ENCODE results near the gene FERMT2.
"Not testable (repeated sequence)": the region's sequence is repeated elsewhere in the genome, so short reads cannot be mapped to it uniquely, and the experiment has no call there.

FERMT2 gene

GRCh38 chr14:52898496-52898895, 52.4 kb downstream of the FERMT2 start:
- no peak for DNase-seq

GRCh38 chr14:52895000-52895399, 55.9 kb downstream of the FERMT2 start:
- DNase-seq: peak in 1 of 5 experiments; percentile 71

- DNase-seq: no peak
These were observed 59.0 kb downstream of the FERMT2 start for GRCh38 chr14:52891800-52892199.

- no peak for DNase-seq
These were observed 61.7 kb downstream of the FERMT2 start for GRCh38 chr14:52888839-52889838.

- DNase-seq: no peak
These were observed 62.7 kb downstream of the FERMT2 start for GRCh38 chr14:52888159-52888558.

- DNase-seq: no peak
These were observed 65.6 kb downstream of the FERMT2 start for GRCh38 chr14:52885230-52885629.

- no peak for DNase-seq
These were observed 67.2 kb downstream of the FERMT2 start for GRCh38 chr14:52883658-52884057.

GRCh38 chr14:52882824-52883223, 68.0 kb downstream of the FERMT2 start:
- DNase-seq: no peak

- DNase-seq: no peak
These were observed 70.9 kb downstream of the FERMT2 start for GRCh38 chr14:52879958-52880357.

GRCh38 chr14:52878946-52879345, 71.9 kb downstream of the FERMT2 start:
- no peak for DNase-seq

- DNase-seq: no peak
These were observed 72.4 kb downstream of the FERMT2 start for GRCh38 chr14:52878469-52878868.

- DNase-seq: no peak
These were observed 73.2 kb downstream of the FERMT2 start for GRCh38 chr14:52877628-52878027.

- no peak for DNase-seq
These were observed 74.0 kb downstream of the FERMT2 start for GRCh38 chr14:52876806-52877205.

GRCh38 chr14:52876311-52876710, 74.5 kb downstream of the FERMT2 start:
- no peak for DNase-seq

GRCh38 chr14:52875707-52876106, 75.1 kb downstream of the FERMT2 start:
- no peak for DNase-seq

GRCh38 chr14:52874389-52874788, 76.5 kb downstream of the FERMT2 start:
- no peak for DNase-seq

- no peak for DNase-seq
These were observed 77.2 kb downstream of the FERMT2 start for GRCh38 chr14:52873694-52874093.

GRCh38 chr14:52873065-52873464, 77.8 kb downstream of the FERMT2 start:
- DNase-seq: no peak

GRCh38 chr14:52871606-52872005, 79.2 kb downstream of the FERMT2 start:
- no peak for DNase-seq

- DNase-seq: no peak
These were observed 81.8 kb downstream of the FERMT2 start for GRCh38 chr14:52868911-52869618.

- not testable (repeated sequence) for DNase-seq
These were observed 86.0 kb downstream of the FERMT2 start for GRCh38 chr14:52864893-52865292.

- DNase-seq: no peak
These were observed 87.5 kb downstream of the FERMT2 start for GRCh38 chr14:52863334-52863700.

- DNase-seq: no peak
These were observed 88.1 kb downstream of the FERMT2 start for GRCh38 chr14:52862632-52863333.
